Measurements from ENCODE around the gene CNNM2. TPM values are rescaled to one million over a fixed set of nuclear protein-coding genes. Genes with fewer than 3 reads are reported as not detected.

The CNNM2 gene
- total RNA-seq, 1 experiment from 2014 or later = 23.1 TPM

- Histone ChIP-seq H3K9me3 (ENCODE audit: control insufficient read depth in 1 of 2, insufficient read depth in 1 of 2, low read depth in 1 of 2, low read length in 2 of 2) (no peaks in the 10 kb centered on the region), H3K79me2 (ENCODE audit: insufficient read depth, low read length) (no peaks in the 10 kb centered on the region), H3K9ac (ENCODE audit: low read length) (no peak overlapping the region), H3K36me3 (ENCODE audit: control insufficient read depth in 1 of 2, insufficient read depth in 2 of 2, low read length in 2 of 2) (peaks cover 26 to 38% of the 10 kb centered on the region in 2 experiments), H3K27me3 (ENCODE audit: insufficient read depth, low read length) (no peaks in the 10 kb centered on the region), H4K20me1 (ENCODE audit: insufficient read depth) (no peaks in the 10 kb centered on the region), H3K9me2 (ENCODE audit: insufficient read depth) (no peaks in the 10 kb centered on the region), H3K4me2 (ENCODE audit: low read length) (no peak overlapping the region), H3K4me3 (replicated peaks in 1 of 2; ENCODE audit: low read depth in 1 of 2, low read length in 2 of 2) (no peak overlapping the region), H2AFZ (ENCODE audit: low read depth, low read length, poor library complexity, severe bottlenecking) (no peak overlapping the region), H3K4me1 (ENCODE audit: control insufficient read depth in 1 of 2, insufficient read depth in 2 of 2, low read length in 2 of 2) (no peaks in the 10 kb centered on the region), H3K27ac (ENCODE audit: low read depth, low read length) (no peak overlapping the region)
- DNase-seq (ENCODE audit: low read depth, low spot score) (no peak), ATAC-seq (no peak)
- intact Hi-C loops (cut with micrococcal nuclease) = no loop called here
- POLR2A ChIA-PET = no interaction called here
- RAD21 ChIA-PET (ENCODE audit: low non-redundant PET in 1 of 2, low total read pairs in 2 of 2, uncharacterized antibody in 2 of 2, unreplicated experiment in 2 of 2) = no interaction called here
- CTCF ChIA-PET = interaction anchor here (1.7 kb wide), 1 partner anchor 146 kb away, joined by 4 read pairs; no protein-coding TSS in a partner anchor
- no TSS peak for BruUV-seq (replicated peaks)
- TF ChIP-seq MAX (IDR thresholded peaks at IDR 0.05) (no peak), CTCF (IDR thresholded peaks at IDR 0.05 in 2 of 3, conservative IDR thresholded peaks at IDR 0.05 in 1 of 3; ENCODE audit: borderline replicate concordance in 1 of 3, insufficient read depth in 1 of 3, low read depth in 2 of 3, low read length in 2 of 3) (no peak), EZH2 (IDR thresholded peaks at IDR 0.05) (no peak), ELF1 (IDR thresholded peaks at IDR 0.05; ENCODE audit: borderline replicate concordance, low read depth) (no peak), SIN3A (IDR thresholded peaks at IDR 0.05; ENCODE audit: low read depth) (no peak), SRF (IDR thresholded peaks at IDR 0.05; ENCODE audit: low read depth) (no peak), POLR2AphosphoS5 (IDR thresholded peaks at IDR 0.05; ENCODE audit: low read depth, low read length) (no peak), ZBTB33 (IDR thresholded peaks at IDR 0.05; ENCODE audit: extremely low read depth, insufficient replicate concordance, low read length) (no peak), EGR1 (IDR thresholded peaks at IDR 0.05; ENCODE audit: low read depth) (no peak), CBX3 (IDR thresholded peaks at IDR 0.05; ENCODE audit: low read depth) (no peak)
These were observed 180.1 kb downstream of the CNNM2 start for GRCh38 chr10:103098240-103098639.
